ENCODE measurements around the gene TCIRG1.
"Not testable (repeated sequence)": the region's sequence is repeated elsewhere in the genome, so short reads cannot be mapped to it uniquely, and the experiment has no call there.

The TCIRG1 gene

GRCh38 chr11:68083517-68083916, 44.7 kb downstream of the TCIRG1 start:
- no peak for DNase-seq (ENCODE audit: low read depth in 2 of 2)

DNA sequence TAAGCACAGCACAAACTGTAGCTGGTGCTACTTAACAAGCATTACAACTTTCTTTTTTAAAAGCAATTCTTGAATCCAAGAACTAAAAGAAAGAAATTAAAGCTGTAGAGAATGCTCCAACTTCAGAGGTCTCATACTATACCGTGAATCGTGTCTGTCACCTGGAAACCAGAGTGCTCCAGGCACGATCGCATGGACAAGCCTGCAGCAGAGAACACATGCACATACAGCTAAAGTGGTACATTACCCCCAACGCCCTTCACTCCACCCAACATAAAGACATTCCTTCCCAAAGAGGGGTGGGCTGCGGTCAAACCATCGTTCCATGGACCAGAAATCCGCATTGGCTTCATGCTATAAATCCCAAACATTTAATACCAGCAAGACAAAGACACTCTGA, 50.9 kb downstream of the TCIRG1 start:
- no peak for DNase-seq (ENCODE audit: low read depth in 2 of 2)

DNA sequence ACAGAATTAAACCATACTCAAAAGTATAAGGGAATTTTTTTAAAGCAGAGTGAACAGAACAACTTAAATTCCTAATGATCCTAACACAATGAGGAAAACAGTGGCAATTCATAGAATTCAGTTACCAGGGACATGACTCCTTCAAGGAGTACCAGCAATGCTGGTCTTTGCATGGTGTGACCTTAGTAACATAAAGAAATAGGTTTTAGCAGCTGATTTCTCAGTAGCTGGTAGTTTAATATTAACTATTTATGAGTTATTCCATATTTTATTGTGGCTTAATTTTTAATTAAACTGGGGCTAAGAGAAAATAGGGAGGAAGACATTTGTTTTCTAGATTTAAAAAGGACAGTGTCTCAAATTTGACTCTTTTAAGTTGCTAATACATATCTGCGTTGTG, 51.5 kb downstream of the TCIRG1 start:
- DNase-seq (ENCODE audit: low read depth in 2 of 2) = no peak

- no peak for DNase-seq (ENCODE audit: low read depth in 2 of 2)
Observed at GRCh38 chr11:68090706-68091105, 51.9 kb downstream of the TCIRG1 start.

- no peak for DNase-seq (ENCODE audit: low read depth in 2 of 2)
Observed at GRCh38 chr11:68092411-68092810, 53.6 kb downstream of the TCIRG1 start.

- not testable (repeated sequence) for DNase-seq (ENCODE audit: low read depth in 2 of 2)
Observed at GRCh38 chr11:68092946-68093345, 54.1 kb downstream of the TCIRG1 start.

GRCh38 chr11:68093565-68093964, 54.7 kb downstream of the TCIRG1 start:
- DNase-seq (ENCODE audit: low read depth in 2 of 2) = no peak

- no peak for DNase-seq (ENCODE audit: low read depth in 2 of 2)
Observed at GRCh38 chr11:68096962-68097361, 58.1 kb downstream of the TCIRG1 start.

DNA sequence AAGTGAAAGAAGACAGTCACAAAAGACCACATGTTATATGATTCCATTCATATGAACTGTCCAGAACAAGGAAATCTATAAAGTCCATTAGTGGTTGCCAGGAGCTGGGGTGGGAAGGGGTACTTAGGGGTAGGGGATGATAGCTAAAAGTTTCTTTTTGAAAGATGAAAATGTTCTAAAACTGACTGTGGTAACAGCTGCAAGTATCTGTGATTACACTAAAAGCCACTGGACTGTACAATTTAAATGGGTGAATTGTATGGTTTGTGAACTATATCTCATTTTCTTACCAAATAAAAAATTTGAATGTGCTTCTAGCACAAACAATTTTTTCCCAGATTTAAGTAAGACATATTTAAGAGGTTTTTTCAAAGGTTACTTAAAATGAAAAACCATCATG, 60.2 kb downstream of the TCIRG1 start:
- no peak for DNase-seq (ENCODE audit: low read depth in 2 of 2)

DNA sequence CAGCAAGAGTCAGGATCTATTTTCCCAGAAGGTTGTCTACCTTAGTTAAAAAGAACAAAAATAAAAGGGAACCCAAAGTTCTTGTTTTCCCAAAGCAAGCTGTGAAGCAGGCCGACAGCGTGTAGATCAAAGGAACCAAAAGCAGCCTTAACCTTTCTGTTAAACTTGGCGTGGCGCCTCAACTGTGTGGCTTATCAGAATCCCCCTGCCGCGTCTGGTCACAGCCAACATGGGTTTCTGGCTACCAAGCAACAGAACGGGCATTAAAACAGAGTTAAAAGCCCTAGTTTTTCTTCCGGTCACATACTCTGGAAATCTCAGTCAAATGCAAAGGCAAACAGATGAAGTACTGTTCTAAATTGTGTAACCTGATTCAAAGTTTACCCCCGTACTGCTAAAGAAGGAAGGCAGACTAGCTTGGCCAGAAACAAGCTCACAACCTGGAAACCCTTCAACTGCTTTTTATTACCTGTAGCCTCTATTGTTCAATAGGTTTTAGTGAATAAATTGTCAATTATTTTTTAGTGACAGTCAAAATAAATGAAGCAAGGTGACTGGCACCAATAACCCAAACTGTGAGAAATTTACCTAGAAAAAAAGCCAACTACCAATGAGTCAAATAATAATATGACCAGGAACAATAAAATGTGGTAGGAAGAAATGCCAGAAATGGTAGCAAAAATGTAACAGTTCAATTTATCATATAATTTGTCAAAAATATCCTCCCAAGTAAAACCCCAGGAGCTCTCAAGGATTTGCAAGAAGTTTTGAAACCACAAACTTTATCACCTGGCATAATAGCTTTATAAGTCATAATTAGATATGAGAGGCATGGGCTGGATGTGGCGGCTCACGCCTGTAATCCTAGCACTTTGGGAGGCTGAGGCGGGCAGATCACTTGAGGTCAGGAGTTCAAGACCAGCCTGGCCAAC, 60.9 kb downstream of the TCIRG1 start:
- peak in 1 of 2 donors; percentile 22 for DNase-seq (ENCODE audit: low read depth in 2 of 2)

Measured in stimulated activated CD8-positive, alpha-beta memory T cell treated with anti-CD3 and anti-CD28 coated beads, Interleukin-2, amount 100 ng/mL, for 48 hours (primary cell).